WTC11 (cell line): ENCODE measurements around the gene NOTCH2. TPM values are rescaled to one million over a fixed set of nuclear protein-coding genes. Genes with fewer than 3 reads are reported as not detected.
"Not testable (repeated sequence)": the region's sequence is repeated elsewhere in the genome, so short reads cannot be mapped to it uniquely, and the experiment has no call there.

Experiments used
- ATAC-seq: fragments of 200-7000 bp; cut with Tn5 transposase; 2 replicates; pipeline ENCODE4 v1.10.0; 2021; ENCODE audit warnings: mild to moderate bottlenecking, moderate library complexity
- CTCF ChIA-PET: fragments of 300-600 bp; sonication (Branson Sonifier 250); formaldehyde crosslinking; loops from one replicate; lab custom pipeline; 2021; ENCODE audit warnings: antibody characterized with exemption; lab: Charles Lee
- POLR2A ChIA-PET: fragments of 350-600 bp; sonication (Branson Sonifier 250); formaldehyde crosslinking; loops from one replicate; lab custom pipeline; 2021; ENCODE audit warnings: antibody characterized with exemption; lab: Charles Lee
- DNase-seq: peaks from one replicate; pipeline ENCODE4 v3.0.0; 2021; ENCODE audit warnings: low spot score
- H3K27ac Mint-ChIP-seq: 2 replicates; pipeline ENCODE4 v1.8.0; 2021; ENCODE audit warnings: mixed read lengths
- H3K27me3 Mint-ChIP-seq: 2 replicates; pipeline ENCODE4 v1.8.0; 2021; ENCODE audit warnings: low read depth, mild to moderate bottlenecking, moderate library complexity, mixed read lengths
- H3K36me3 Mint-ChIP-seq: 2 replicates; pipeline ENCODE4 v1.8.0; 2021; ENCODE audit warnings: mixed read lengths
- H3K4me1 Mint-ChIP-seq: 2 replicates; pipeline ENCODE4 v1.8.0; 2022; ENCODE audit warnings: mixed read lengths
- H3K4me3 Mint-ChIP-seq: 2 replicates; pipeline ENCODE4 v1.8.0; 2021; ENCODE audit warnings: mild to moderate bottlenecking, moderate library complexity, mixed read lengths
- H3K9me3 Mint-ChIP-seq: 2 replicates; pipeline ENCODE4 v1.8.0; 2021; ENCODE audit warnings: mixed read lengths
- CREM ChIP-seq: sonication (generic); formaldehyde crosslinking; IDR thresholded peaks from 2 replicates; pipeline ENCODE4 v1.8.1; 2022; ENCODE audit warnings: mild to moderate bottlenecking, missing genetic modification reagents, moderate library complexity
- FOXP1 ChIP-seq: sonication (generic); formaldehyde crosslinking; IDR thresholded peaks from 2 replicates; pipeline ENCODE4 v1.8.0; 2022; ENCODE audit warnings: missing genetic modification reagents, mild to moderate bottlenecking, moderate library complexity, borderline replicate concordance
- MYBL2 ChIP-seq: sonication (generic); formaldehyde crosslinking; IDR thresholded peaks from 2 replicates; pipeline ENCODE4 v1.8.1; 2023; ENCODE audit warnings: mild to moderate bottlenecking, moderate library complexity, missing genetic modification reagents
- OVOL2 ChIP-seq: fragments of 250-450 bp; sonication (Bioruptor Pico); IDR thresholded peaks from 2 replicates; pipeline ENCODE4 v1.9.0; 2021; ENCODE audit warnings: mild to moderate bottlenecking, borderline replicate concordance
- RORB ChIP-seq: fragments of 250-450 bp; sonication (Bioruptor Pico); IDR thresholded peaks from 2 replicates; pipeline ENCODE4 v1.9.0; 2021; ENCODE audit warnings: mild to moderate bottlenecking
- SOX15 ChIP-seq: fragments of 250-450 bp; sonication (Bioruptor Pico); IDR thresholded peaks from 2 replicates; pipeline ENCODE4 v1.9.0; 2021; ENCODE audit warnings: mild to moderate bottlenecking
- ZNF138 ChIP-seq: sonication (generic); formaldehyde crosslinking; conservative IDR thresholded peaks from 2 replicates; pipeline ENCODE4 v1.8.1; 2022; ENCODE audit warnings: mild to moderate bottlenecking, moderate library complexity, missing genetic modification reagents
- ZNF671 ChIP-seq: fragments of 250-450 bp; sonication (Bioruptor Pico); IDR thresholded peaks from 2 replicates; pipeline ENCODE4 v1.8.0; 2021; ENCODE audit warnings: mild to moderate bottlenecking
- total RNA-seq: library from RNA; stranded (reverse); gene quantifications from 3 replicates; pipeline ENCODE4 v1.2.3, GENCODE V29; 2021
- TF ChIP-seq, protein P1 (sequence below): sonication (generic); formaldehyde crosslinking; IDR thresholded peaks from 2 replicates; pipeline ENCODE4 v1.8.0; 2022; ENCODE audit warnings: mild to moderate bottlenecking, missing genetic modification reagents
- TF ChIP-seq, protein P2 (sequence below): sonication (generic); formaldehyde crosslinking; conservative IDR thresholded peaks from 2 replicates; pipeline ENCODE4 v1.8.1; 2022; ENCODE audit warnings: mild to moderate bottlenecking, missing genetic modification reagents
- TF ChIP-seq, protein P3 (sequence below): sonication (generic); formaldehyde crosslinking; IDR thresholded peaks from 2 replicates; pipeline ENCODE4 v1.8.1; 2022; ENCODE audit warnings: mild to moderate bottlenecking, moderate library complexity, missing genetic modification reagents
- TF ChIP-seq, protein P4 (sequence below): sonication (generic); formaldehyde crosslinking; IDR thresholded peaks from 2 replicates; pipeline ENCODE4 v1.8.1; 2023; ENCODE audit warnings: mild to moderate bottlenecking, missing genetic modification reagents
- TF ChIP-seq, protein P5 (sequence below): fragments of 200-600 bp; IDR thresholded peaks from 2 replicates; pipeline ENCODE4 v1.8.0; 2022; ENCODE audit warnings: antibody characterized with exemption
- TF ChIP-seq, protein P6 (sequence below): fragments of 250-450 bp; sonication (Bioruptor Pico); IDR thresholded peaks from 2 replicates; pipeline ENCODE4 v2.1.2; 2022; ENCODE audit warnings: mild to moderate bottlenecking, moderate library complexity
- TF ChIP-seq, protein P7 (sequence below): sonication (generic); formaldehyde crosslinking; IDR thresholded peaks from 2 replicates; pipeline ENCODE4 v1.8.1; 2023; ENCODE audit warnings: mild to moderate bottlenecking, missing genetic modification reagents, moderate library complexity
- TF ChIP-seq, protein P8 (sequence below): fragments of 250-450 bp; sonication (Bioruptor Pico); IDR thresholded peaks from 2 replicates; pipeline ENCODE4 v1.9.0; 2021; ENCODE audit warnings: moderate library complexity, mild to moderate bottlenecking, inconsistent platforms, borderline replicate concordance
- TF ChIP-seq, protein P9 (sequence below): sonication (generic); formaldehyde crosslinking; IDR thresholded peaks from 2 replicates; pipeline ENCODE4 v1.8.1; 2022; ENCODE audit warnings: low read depth, missing genetic modification reagents, borderline replicate concordance

Gene NOTCH2
- total RNA-seq, 1 experiment from 2014 or later = 60.9 TPM

DNA sequence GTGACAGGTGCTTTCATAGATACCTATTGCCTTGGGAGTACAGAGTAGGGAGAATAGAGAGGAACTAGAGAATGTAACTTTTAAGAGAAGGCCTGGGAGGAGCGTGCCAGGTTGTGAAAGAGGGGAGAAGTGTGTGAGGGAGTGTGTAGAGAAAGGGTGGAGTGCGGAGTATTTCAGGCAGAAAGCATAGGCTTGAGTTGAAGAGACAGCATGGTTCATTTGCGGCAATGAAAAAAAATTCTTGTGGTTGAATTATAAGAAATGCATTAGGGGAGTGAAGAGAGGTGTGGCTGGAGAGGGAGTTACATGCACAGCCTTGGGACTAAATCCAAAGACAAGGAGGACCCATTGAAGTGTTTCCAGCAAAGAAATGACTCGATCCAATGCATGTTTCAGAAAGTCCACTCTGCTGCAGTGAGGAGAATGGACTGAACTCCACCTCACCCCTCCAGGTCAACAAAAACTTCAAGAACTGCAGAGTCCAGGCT, 91.4 kb downstream of the NOTCH2 start:
- TF ChIP-seq, protein P1, sequence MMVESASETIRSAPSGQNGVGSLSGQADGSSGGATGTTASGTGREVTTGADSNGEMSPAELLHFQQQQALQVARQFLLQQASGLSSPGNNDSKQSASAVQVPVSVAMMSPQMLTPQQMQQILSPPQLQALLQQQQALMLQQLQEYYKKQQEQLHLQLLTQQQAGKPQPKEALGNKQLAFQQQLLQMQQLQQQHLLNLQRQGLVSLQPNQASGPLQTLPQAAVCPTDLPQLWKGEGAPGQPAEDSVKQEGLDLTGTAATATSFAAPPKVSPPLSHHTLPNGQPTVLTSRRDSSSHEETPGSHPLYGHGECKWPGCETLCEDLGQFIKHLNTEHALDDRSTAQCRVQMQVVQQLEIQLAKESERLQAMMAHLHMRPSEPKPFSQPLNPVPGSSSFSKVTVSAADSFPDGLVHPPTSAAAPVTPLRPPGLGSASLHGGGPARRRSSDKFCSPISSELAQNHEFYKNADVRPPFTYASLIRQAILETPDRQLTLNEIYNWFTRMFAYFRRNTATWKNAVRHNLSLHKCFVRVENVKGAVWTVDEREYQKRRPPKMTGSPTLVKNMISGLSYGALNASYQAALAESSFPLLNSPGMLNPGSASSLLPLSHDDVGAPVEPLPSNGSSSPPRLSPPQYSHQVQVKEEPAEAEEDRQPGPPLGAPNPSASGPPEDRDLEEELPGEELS = no peak
- TF ChIP-seq ZNF671 (no peak), CREM (CRISPR knock-in tag) (no peak), ZNF138 (CRISPR knock-in tag) (no peak), MYBL2 (no peak), RORB (CRISPR knock-in tag) (no peak), FOXP1 (no peak), OVOL2 (CRISPR knock-in tag) (no peak), SOX15 (no peak)
- TF ChIP-seq, protein P2, sequence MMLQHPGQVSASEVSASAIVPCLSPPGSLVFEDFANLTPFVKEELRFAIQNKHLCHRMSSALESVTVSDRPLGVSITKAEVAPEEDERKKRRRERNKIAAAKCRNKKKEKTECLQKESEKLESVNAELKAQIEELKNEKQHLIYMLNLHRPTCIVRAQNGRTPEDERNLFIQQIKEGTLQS (CRISPR knock-in tag) = no peak
- TF ChIP-seq, protein P3, sequence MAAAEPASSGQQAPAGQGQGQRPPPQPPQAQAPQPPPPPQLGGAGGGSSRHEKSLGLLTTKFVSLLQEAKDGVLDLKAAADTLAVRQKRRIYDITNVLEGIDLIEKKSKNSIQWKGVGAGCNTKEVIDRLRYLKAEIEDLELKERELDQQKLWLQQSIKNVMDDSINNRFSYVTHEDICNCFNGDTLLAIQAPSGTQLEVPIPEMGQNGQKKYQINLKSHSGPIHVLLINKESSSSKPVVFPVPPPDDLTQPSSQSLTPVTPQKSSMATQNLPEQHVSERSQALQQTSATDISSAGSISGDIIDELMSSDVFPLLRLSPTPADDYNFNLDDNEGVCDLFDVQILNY (CRISPR knock-in tag) = no peak
- TF ChIP-seq, protein P4, sequence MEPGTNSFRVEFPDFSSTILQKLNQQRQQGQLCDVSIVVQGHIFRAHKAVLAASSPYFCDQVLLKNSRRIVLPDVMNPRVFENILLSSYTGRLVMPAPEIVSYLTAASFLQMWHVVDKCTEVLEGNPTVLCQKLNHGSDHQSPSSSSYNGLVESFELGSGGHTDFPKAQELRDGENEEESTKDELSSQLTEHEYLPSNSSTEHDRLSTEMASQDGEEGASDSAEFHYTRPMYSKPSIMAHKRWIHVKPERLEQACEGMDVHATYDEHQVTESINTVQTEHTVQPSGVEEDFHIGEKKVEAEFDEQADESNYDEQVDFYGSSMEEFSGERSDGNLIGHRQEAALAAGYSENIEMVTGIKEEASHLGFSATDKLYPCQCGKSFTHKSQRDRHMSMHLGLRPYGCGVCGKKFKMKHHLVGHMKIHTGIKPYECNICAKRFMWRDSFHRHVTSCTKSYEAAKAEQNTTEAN = no peak
- TF ChIP-seq, protein P5, sequence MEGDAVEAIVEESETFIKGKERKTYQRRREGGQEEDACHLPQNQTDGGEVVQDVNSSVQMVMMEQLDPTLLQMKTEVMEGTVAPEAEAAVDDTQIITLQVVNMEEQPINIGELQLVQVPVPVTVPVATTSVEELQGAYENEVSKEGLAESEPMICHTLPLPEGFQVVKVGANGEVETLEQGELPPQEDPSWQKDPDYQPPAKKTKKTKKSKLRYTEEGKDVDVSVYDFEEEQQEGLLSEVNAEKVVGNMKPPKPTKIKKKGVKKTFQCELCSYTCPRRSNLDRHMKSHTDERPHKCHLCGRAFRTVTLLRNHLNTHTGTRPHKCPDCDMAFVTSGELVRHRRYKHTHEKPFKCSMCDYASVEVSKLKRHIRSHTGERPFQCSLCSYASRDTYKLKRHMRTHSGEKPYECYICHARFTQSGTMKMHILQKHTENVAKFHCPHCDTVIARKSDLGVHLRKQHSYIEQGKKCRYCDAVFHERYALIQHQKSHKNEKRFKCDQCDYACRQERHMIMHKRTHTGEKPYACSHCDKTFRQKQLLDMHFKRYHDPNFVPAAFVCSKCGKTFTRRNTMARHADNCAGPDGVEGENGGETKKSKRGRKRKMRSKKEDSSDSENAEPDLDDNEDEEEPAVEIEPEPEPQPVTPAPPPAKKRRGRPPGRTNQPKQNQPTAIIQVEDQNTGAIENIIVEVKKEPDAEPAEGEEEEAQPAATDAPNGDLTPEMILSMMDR = no peak
- TF ChIP-seq, protein P6, sequence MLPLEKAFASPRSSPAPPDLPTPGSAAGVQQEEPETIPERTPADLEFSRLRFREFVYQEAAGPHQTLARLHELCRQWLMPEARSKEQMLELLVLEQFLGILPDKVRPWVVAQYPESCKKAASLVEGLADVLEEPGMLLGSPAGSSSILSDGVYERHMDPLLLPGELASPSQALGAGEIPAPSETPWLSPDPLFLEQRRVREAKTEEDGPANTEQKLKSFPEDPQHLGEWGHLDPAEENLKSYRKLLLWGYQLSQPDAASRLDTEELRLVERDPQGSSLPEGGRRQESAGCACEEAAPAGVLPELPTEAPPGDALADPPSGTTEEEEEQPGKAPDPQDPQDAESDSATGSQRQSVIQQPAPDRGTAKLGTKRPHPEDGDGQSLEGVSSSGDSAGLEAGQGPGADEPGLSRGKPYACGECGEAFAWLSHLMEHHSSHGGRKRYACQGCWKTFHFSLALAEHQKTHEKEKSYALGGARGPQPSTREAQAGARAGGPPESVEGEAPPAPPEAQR = no peak
- TF ChIP-seq, protein P7, sequence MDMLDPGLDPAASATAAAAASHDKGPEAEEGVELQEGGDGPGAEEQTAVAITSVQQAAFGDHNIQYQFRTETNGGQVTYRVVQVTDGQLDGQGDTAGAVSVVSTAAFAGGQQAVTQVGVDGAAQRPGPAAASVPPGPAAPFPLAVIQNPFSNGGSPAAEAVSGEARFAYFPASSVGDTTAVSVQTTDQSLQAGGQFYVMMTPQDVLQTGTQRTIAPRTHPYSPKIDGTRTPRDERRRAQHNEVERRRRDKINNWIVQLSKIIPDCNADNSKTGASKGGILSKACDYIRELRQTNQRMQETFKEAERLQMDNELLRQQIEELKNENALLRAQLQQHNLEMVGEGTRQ (CRISPR knock-in tag) = no peak
- TF ChIP-seq, protein P8, sequence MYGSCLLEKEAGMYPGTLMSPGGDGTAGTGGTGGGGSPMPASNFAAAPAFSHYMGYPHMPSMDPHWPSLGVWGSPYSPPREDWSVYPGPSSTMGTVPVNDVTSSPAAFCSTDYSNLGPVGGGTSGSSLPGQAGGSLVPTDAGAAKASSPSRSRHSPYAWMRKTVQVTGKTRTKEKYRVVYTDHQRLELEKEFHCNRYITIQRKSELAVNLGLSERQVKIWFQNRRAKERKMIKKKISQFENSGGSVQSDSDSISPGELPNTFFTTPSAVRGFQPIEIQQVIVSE (CRISPR knock-in tag) = no peak
- TF ChIP-seq, protein P9, sequence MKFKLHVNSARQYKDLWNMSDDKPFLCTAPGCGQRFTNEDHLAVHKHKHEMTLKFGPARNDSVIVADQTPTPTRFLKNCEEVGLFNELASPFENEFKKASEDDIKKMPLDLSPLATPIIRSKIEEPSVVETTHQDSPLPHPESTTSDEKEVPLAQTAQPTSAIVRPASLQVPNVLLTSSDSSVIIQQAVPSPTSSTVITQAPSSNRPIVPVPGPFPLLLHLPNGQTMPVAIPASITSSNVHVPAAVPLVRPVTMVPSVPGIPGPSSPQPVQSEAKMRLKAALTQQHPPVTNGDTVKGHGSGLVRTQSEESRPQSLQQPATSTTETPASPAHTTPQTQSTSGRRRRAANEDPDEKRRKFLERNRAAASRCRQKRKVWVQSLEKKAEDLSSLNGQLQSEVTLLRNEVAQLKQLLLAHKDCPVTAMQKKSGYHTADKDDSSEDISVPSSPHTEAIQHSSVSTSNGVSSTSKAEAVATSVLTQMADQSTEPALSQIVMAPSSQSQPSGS (CRISPR knock-in tag) = no peak
- TF ChIP-seq, all 79 proteins: peak for 0
- H3K9me3 Mint-ChIP-seq = no peaks in the 10 kb centered on the region
- no peak for DNase-seq
- no peaks in the 10 kb centered on the region for H3K4me1 Mint-ChIP-seq
- ChIA-PET POLR2A (no interaction called here), CTCF (interaction anchor here (1.2 kb wide), 1 partner anchor 10 kb away, joined by 5 read pairs; no protein-coding TSS in a partner anchor)
- no peaks in the 10 kb centered on the region for H3K36me3 Mint-ChIP-seq
- H3K27ac Mint-ChIP-seq = no peak overlapping the region
- no peak overlapping the region for H3K4me3 Mint-ChIP-seq
- H3K27me3 Mint-ChIP-seq = no peaks in the 10 kb centered on the region
- ATAC-seq = no peak

DNA sequence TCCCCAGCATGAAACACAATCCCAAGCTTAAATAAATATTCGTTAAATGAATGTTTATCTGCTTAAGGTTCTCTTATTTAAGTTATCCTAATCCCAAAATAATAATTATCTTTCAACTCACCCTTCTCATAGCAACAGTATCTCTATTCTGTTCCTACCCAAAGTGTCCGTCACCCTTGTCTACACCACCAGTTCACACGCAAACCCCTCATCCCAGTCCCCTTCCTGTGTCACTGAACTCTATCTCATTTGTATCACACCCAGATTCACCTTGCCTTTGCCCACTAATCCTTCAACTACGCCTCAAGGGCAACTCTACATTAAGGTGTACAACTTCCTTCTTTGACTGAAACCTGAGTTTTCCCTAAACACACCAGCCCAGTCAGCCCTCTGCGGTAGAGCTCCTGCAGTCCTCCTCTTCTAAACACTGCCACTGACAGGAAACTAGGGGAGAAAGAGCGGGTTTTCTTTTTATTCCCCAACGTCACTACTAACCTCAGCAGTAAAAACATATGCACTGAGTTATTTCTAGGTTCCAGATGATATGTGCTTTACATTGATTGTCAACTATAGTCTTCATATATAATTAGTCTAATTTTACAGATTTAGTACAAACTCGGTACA, 92.2 kb downstream of the NOTCH2 start:
- DNase-seq, H3K4me1 Mint-ChIP-seq, H3K36me3 Mint-ChIP-seq, H3K27ac Mint-ChIP-seq, H3K27me3 Mint-ChIP-seq, POLR2A ChIA-PET, H3K9me3 Mint-ChIP-seq, ATAC-seq, CTCF ChIA-PET, H3K4me3 Mint-ChIP-seq: not testable (repeated sequence)

DNA sequence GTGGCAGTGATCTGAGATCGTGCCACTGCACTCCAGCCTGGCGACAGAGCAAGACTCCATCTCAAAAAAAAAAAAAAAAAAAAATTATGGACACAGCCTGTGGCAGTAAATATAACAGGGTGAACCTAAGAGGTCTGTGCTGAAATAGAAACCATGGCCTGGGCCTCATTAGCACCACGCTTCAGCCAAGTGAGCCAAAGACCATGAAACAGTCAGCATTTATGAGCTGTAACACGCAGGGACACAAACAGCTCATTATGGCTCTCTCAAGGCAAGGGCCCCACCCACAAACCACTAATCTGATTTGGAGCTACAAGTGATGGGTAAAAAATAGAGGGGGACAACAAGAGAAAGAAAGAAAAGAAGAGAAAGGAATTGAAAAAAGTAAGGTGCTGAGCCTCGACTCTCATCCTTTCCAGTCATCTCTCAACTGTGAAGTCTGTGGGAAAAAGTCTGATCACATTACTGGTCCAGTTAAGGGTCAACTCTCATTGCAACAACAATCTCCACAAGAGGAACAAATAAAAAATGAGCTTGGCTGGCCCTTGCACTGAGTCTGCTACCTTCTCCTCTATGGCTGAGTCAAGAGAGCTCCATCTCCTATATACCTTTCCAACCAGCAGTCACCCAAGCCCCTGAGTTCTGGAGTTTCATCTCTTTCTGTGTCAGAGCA, 93.7 kb downstream of the NOTCH2 start:
- DNase-seq, H3K4me1 Mint-ChIP-seq, H3K27ac Mint-ChIP-seq, POLR2A ChIA-PET, H3K27me3 Mint-ChIP-seq, H3K9me3 Mint-ChIP-seq, H3K4me3 Mint-ChIP-seq, H3K36me3 Mint-ChIP-seq, ATAC-seq: not testable (repeated sequence)
- CTCF ChIA-PET = interaction anchor here (1.0 kb wide), 1 partner anchor 27 kb away, joined by 4 read pairs; no protein-coding TSS in a partner anchor
